Activated effector memory CD4-positive, alpha-beta T cell treated with anti-CD3 and anti-CD28 coated beads, Interleukin-2, amount 50 U/mL, for 16 hours (primary cell): ENCODE results near the gene IRF9.

Source experiments
- DNase-seq: peaks from one replicate; pipeline ENCODE4 v3.0.0-alpha.2; 2020

The IRF9 gene

GRCh38 chr14:24149302-24149969 is 11.6 kb upstream of the IRF9 start:
- DNase-seq = no peak

- DNase-seq = no peak
Observed at GRCh38 chr14:24150061-24150460, 11.0 kb upstream of the IRF9 start.

DNA sequence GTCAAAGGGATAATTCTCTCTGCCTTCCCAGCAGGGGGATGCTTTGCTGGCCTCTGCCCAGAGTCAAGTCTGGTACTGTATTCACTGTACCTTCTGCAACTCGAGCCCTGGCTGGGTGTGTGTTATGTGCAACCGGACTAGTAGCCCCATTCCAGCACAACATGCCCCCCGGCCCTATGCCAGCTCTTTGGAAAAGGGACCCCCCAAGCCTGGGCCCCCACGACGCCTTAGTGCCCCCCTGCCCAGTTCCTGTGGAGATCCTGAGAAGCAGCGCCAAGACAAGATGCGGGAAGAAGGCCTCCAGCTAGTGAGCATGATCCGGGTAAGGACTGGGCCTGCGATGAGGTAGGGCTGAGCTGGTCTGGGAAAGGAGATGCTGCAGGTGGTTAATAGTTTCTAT is 10.5 kb upstream of the IRF9 start:
- no peak for DNase-seq

GRCh38 chr14:24150993-24151392 is 10.1 kb upstream of the IRF9 start:
- no peak for DNase-seq

DNA sequence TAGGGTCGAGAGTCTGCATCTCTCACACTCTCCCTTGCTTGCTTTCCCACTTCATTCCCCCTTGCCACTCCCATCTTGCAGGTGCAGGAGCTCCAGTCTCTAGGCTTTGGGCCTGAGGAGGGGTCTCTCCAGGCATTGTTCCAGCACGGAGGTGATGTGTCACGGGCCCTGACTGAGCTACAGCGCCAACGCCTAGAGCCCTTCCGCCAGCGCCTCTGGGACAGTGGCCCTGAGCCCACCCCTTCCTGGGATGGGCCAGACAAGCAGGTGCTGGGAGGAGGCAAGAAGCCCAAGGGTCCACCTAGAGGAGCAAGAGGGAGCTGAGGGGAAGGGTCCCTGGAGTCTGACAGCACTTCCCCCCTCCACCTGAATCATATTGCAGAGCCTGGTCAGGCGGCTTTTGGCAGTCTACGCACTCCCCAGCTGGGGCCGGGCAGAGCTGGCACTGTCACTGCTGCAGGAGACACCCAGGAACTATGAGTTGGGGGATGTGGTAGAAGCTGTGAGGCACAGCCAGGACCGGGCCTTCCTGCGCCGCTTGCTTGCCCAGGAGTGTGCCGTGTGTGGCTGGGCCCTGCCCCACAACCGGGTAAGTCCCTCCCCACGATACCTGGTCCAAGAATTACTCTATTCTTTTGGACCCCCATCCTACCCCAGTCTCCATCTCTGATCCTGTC is 9.5 kb upstream of the IRF9 start:
- no peak for DNase-seq

GRCh38 chr14:24155100-24155499 is 6.0 kb upstream of the IRF9 start:
- DNase-seq = no peak

DNA sequence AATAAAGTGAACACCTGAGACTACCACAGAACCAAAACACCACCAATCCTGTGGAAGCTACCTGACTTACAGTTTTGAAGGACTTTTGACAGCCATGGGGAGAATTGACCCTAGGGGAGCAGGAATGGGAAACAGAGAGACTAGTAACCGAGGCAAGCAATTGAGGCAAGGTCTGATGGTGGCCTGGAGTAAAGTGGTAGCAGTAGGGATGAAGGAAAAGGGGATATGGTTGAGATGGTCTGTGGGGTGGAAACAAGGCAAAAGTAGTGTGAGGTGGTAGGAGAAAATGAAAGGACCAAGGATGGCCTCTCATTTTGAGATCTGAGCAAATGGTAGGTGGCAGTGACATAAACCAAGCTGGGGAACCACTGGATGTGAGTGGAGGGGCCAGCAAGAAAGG is 4.2 kb upstream of the IRF9 start:
- DNase-seq = no peak

DNA sequence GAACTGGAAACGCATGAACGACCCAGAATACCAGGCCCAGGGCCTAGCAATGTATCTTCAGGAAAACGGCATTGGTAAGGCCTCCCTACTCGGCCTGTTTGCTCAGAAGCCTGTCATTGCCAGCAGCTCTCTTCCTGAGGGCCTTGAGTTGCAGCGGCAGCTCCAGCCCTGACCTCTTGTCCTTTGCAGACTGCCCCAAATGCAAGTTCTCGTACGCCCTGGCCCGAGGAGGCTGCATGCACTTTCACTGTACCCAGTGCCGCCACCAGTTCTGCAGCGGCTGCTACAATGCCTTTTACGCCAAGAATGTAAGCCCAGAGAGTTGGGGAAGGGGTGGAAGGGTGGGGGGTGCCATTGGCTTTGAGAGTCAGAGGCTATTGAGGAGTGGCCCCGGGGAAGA is 3.7 kb upstream of the IRF9 start:
- DNase-seq = no peak

DNA sequence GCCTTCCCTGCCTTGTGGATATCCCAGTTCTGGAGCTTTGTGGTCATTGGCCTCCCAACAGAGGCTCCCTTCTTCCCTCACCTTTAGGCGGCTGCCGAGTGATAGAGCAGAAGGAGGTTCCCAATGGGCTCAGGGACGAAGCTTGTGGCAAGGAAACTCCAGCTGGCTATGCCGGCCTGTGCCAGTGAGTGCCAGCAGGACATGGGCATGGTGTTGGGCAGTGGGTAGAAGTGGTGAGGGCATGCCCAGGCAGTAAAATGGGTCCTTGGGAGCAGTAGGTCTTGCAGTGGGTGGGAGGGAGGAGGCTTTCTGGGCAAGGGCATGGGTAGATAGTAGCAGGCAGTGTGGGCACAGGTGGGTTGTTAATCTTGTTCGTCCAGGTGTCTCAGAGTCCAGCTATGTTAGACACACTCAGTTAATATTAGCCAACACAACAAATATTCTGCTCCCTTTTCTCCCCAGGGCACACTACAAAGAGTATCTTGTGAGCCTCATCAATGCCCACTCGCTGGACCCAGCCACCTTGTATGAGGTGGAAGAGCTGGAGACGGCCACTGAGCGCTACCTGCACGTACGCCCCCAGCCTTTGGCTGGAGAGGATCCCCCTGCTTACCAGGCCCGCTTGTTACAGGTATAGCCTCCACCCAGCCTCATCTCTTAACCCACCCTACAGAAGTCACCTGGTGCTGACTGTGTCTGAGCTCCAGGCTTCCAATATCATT is 1.1 kb upstream of the IRF9 start:
- no peak for DNase-seq

GRCh38 chr14:24160499-24160849 is 591 bp upstream of the IRF9 start:
- DNase-seq = no peak

GRCh38 chr14:24162093-24162492 is 1.0 kb downstream of the IRF9 start:
- peak; percentile 72 for DNase-seq

GRCh38 chr14:24164518-24164991 is 3.5 kb downstream of the IRF9 start:
- no peak for DNase-seq

- no peak for DNase-seq
Observed at GRCh38 chr14:24165785-24166184, 4.7 kb downstream of the IRF9 start.

GRCh38 chr14:24167469-24168114 is 6.5 kb downstream of the IRF9 start:
- no peak for DNase-seq

- DNase-seq = peak; percentile 88
Observed at GRCh38 chr14:24171422-24172260, 10.6 kb downstream of the IRF9 start, which contains the start of gene REC8. TSS of gene REC8 (plus strand) at chr14:24172080. CDS start at chr14:24172553, 473 bp downstream.

DNA sequence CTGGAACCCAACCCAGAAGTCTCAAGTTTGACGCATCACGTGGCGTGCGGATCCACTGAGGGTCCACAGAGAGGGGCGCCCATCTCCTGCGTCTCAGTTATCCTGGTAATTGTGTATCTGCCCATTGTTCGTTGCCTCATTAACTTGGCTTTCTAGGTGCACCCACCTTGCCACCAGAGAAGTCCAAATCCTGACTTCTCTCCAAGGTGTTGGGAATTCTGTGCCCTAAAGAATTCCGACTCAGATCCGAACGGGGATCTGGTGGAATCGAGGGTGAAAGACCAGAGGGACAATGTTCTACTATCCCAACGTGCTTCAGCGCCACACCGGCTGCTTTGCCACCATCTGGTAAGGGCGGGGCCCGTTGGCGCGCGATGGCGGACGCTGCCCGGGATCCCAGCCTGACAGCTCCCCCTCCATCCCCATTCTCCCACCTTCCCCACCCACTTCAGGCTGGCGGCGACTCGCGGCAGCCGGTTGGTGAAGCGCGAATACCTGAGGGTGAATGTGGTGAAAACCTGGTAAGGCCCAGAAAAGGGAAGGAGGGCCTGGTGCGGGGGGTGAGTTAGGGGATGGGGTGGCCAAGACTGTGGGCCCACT is 11.3 kb downstream of the IRF9 start:
- no peak for DNase-seq

- no peak for DNase-seq
Observed at GRCh38 chr14:24172871-24173281, 11.8 kb downstream of the IRF9 start.

- DNase-seq = no peak
Observed at GRCh38 chr14:24176599-24176998, 15.5 kb downstream of the IRF9 start.

GRCh38 chr14:24177041-24177825 is 16.2 kb downstream of the IRF9 start:
- DNase-seq = no peak

DNA sequence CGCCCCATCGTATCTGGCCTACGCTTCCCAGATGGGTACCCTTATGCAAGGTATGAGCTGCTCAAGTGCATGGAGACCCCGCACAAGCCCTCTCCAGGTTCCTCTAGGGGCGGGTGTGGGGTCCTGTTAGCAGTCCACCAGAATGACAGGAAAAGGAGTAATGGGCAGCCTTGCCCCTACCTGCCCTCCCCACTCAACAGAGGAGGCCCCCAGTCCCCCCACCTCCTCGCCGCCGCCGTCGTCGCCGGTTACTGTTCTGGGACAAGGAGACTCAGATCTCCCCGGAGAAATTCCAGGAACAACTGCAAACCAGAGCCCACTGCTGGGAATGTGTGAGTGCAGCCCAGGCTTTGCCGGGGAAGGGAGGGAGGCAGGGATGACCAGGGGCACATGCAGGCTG is 16.8 kb downstream of the IRF9 start:
- DNase-seq = no peak
